MM.1S (cell line): ENCODE results near the gene SLC49A4.

ENCODE experiments used
- CTCF ChIP-seq: fragments of 300-600 bp; sonication (generic); IDR thresholded peaks from 2 replicates; pipeline ENCODE4 v1.5.1; 2016; ENCODE audit warnings: antibody characterized with exemption, low read length, mixed read lengths
- EZH2phosphoT487 ChIP-seq: fragments of 300-600 bp; sonication (generic); IDR thresholded peaks from 2 replicates; pipeline ENCODE4 v1.6.1; 2018; ENCODE audit warnings: antibody characterized with exemption, low read length

DNA sequence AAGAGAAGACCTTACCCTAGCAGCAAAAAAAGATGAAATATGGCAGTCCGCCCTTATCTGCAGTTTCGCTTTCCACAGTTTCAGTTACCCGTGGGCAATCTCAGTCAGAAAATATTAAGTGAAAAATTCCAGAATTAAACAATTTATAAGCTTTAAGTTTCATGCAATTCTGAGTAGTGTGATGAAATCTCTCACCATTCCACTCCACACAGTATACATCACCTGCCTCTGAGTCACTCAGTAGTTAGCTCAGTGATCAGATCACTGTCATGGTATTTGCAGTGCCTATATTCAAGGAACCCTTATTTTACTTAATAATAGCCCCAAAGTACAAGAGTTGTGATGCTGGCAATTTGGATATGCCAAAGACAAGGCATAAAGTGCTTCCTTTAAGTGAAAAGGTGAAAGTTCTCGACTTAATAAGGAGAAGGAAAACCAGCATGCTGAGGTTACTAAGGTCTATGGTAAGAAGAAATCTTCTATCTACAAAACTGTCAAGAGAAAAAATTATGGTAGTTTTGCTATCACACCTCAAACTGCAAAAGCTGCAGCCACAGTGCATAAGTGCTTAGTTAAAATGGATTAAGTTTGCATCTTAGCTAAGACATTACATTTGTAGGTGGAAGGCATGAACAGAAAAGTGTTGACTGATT, 49.4 kb upstream of the SLC49A4 start:
- TF ChIP-seq CTCF (no peak), EZH2phosphoT487 (no peak)
